Activated CD8-positive, alpha-beta T cell treated with anti-CD3 and anti-CD28 coated beads for 36 hours (primary cell): ENCODE measurements around the gene SETX. TPM values are rescaled to one million over a fixed set of nuclear protein-coding genes. Genes with fewer than 3 reads are reported as not detected.

Source experiments
- ATAC-seq: fragments of 200-7000 bp; cut with Tn5 transposase; one replicate; pipeline ENCODE4 v1.10.0; 2021; ENCODE audit warnings: mild to moderate bottlenecking, moderate library complexity
- CTCF ChIA-PET: fragments of 350-600 bp; sonication (Branson Sonifier 250); formaldehyde crosslinking; loops from one replicate; lab custom pipeline; 2021; ENCODE audit warnings: antibody characterized with exemption; lab: Charles Lee
- POLR2A ChIA-PET: fragments of 350-600 bp; sonication (Branson Sonifier 250); formaldehyde crosslinking; loops from one replicate; lab custom pipeline; 2021; ENCODE audit warnings: antibody characterized with exemption; lab: Charles Lee
- DNase-seq: peaks from one replicate; pipeline ENCODE4 v3.0.0-alpha.2; 2020
- H3K27ac Mint-ChIP-seq: one replicate; pipeline ENCODE4 v1.8.0; 2021; ENCODE audit warnings: mild to moderate bottlenecking, mixed read lengths
- H3K27me3 Mint-ChIP-seq: one replicate; pipeline ENCODE4 v1.8.0; 2021; ENCODE audit warnings: mixed read lengths
- H3K36me3 Mint-ChIP-seq: one replicate; pipeline ENCODE4 v1.8.0; 2021; ENCODE audit warnings: low read depth, mixed read lengths
- H3K4me1 Mint-ChIP-seq: one replicate; pipeline ENCODE4 v1.8.0; 2021; ENCODE audit warnings: low read depth, mixed read lengths
- H3K4me3 Mint-ChIP-seq: one replicate; pipeline ENCODE4 v1.8.0; 2021; ENCODE audit warnings: mild to moderate bottlenecking, moderate library complexity, mixed read lengths
- H3K9me3 Mint-ChIP-seq: one replicate; pipeline ENCODE4 v1.8.0; 2021; ENCODE audit warnings: mixed read lengths
- CTCF ChIP-seq: fragments of 200-600 bp; IDR thresholded peaks from one replicate; pipeline ENCODE4 v1.8.0; 2022; ENCODE audit warnings: antibody characterized with exemption, mild to moderate bottlenecking
- intact Hi-C: fragments of 100-400 bp; cut with micrococcal nuclease; formaldehyde crosslinking; loops from one replicate; pipeline ENCODE4 v1.10.0; 2022
- total RNA-seq, 2 experiments: library from RNA; stranded (reverse); gene quantifications; one replicate each; pipeline ENCODE4 v1.2.3, GENCODE V29; 2021

SETX gene
- total RNA-seq, 2 experiments from 2014 or later, result 32.6 to 33.8 TPM

- CTCF ChIA-PET, result no interaction called here
Measured at GRCh38 chr9:132231019-132231701, 123.6 kb downstream of the SETX start.

GRCh38 chr9:132230605-132231004 is 124.2 kb downstream of the SETX start:
- ATAC-seq (no peak), DNase-seq (no peak)
- Mint-ChIP-seq H3K27ac (no peak overlapping the region), H3K27me3 (no peaks in the 10 kb centered on the region), H3K9me3 (no peaks in the 10 kb centered on the region), H3K4me1 (peaks cover 3% of the 10 kb centered on the region), H3K36me3 (no peaks in the 10 kb centered on the region), H3K4me3 (no peak overlapping the region)
- TF ChIP-seq CTCF, result no peak
- ChIA-PET CTCF (no interaction called here), POLR2A (no interaction called here)
- intact Hi-C loops, result no loop called here

More at GRCh38 chr9:132231019-132231701, 123.6 kb downstream of the SETX start:
- intact Hi-C loops, result no loop called here
- H3K9me3 Mint-ChIP-seq, result no peaks in the 10 kb centered on the region
- DNase-seq, result no peak
- POLR2A ChIA-PET, result no interaction called here
- ATAC-seq, result no peak
- H3K27ac Mint-ChIP-seq, result no peak overlapping the region
- H3K4me3 Mint-ChIP-seq, result no peak overlapping the region
- peaks cover 3% of the 10 kb centered on the region for H3K4me1 Mint-ChIP-seq
- H3K27me3 Mint-ChIP-seq, result no peaks in the 10 kb centered on the region
- no peaks in the 10 kb centered on the region for H3K36me3 Mint-ChIP-seq
- no peak for TF ChIP-seq CTCF

- Mint-ChIP-seq H3K4me3 (no peak overlapping the region), H3K27me3 (no peaks in the 10 kb centered on the region), H3K4me1 (peaks cover 3% of the 10 kb centered on the region), H3K36me3 (no peaks in the 10 kb centered on the region), H3K9me3 (no peaks in the 10 kb centered on the region), H3K27ac (no peak overlapping the region)
- TF ChIP-seq CTCF, result no peak
- ChIA-PET POLR2A (no interaction called here), CTCF (no interaction called here)
- peak; percentile 47 for ATAC-seq
- peak; percentile 25 for DNase-seq
- intact Hi-C loops, result no loop called here
Measured at GRCh38 chr9:132228062-132228461, 126.7 kb downstream of the SETX start.

- ATAC-seq, result no peak
- Mint-ChIP-seq H3K36me3 (no peaks in the 10 kb centered on the region), H3K4me3 (no peak overlapping the region), H3K4me1 (peaks cover 3% of the 10 kb centered on the region), H3K27me3 (no peaks in the 10 kb centered on the region), H3K27ac (no peak overlapping the region), H3K9me3 (no peaks in the 10 kb centered on the region)
- no peak for TF ChIP-seq CTCF
- DNase-seq, result no peak
- intact Hi-C loops, result no loop called here
- ChIA-PET POLR2A (no interaction called here), CTCF (no interaction called here)
Measured at GRCh38 chr9:132226571-132227430, 128.0 kb downstream of the SETX start.

- intact Hi-C loops, result no loop called here
- POLR2A ChIA-PET, result no interaction called here
- DNase-seq (no peak), ATAC-seq (no peak)
- Mint-ChIP-seq H3K4me3 (no peak overlapping the region), H3K4me1 (peaks cover 3% of the 10 kb centered on the region), H3K27ac (no peak overlapping the region), H3K36me3 (no peaks in the 10 kb centered on the region), H3K27me3 (peaks cover 2% of the 10 kb centered on the region), H3K9me3 (no peaks in the 10 kb centered on the region)
- no peak for TF ChIP-seq CTCF
- CTCF ChIA-PET, result interaction anchor here (2.1 kb wide), 1 partner anchor 12 kb away, joined by 10 read pairs; no protein-coding TSS in a partner anchor
Measured at GRCh38 chr9:132224645-132225044, 130.1 kb downstream of the SETX start.
